Measurements from ENCODE around the gene AGBL1.

The AGBL1 gene

DNA sequence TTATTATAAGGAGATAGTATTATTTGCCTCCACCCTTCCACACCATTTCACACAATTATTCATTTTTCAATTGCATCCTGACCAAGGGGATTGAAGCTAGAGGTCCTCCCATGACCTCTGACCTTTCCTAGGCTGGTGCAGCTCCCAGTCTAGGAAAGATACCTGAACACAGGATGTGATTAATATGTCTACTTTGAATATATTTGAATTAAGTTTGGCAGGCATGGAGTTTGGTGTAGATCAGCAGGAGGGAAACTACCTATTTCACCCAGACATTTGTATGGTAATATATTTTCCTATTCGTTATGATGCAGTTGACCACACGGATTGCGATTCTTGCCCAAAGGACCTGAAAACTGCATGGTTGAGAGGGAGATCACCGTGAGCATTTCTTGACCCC lies 596.3 kb downstream of the AGBL1 start:
- no peaks in the 10 kb centered on the region for H3K4me1 ChIP-seq (ENCODE audit: insufficient read depth, poor library complexity, severe bottlenecking)
- no peak overlapping the region for H3K27ac ChIP-seq (ENCODE audit: poor library complexity, severe bottlenecking)
- no peaks in the 10 kb centered on the region for H3K9me3 ChIP-seq (ENCODE audit: severe bottlenecking)
- DNase-seq (ENCODE audit: low spot score) = no peak
- peaks cover 2% of the 10 kb centered on the region for H3K27me3 ChIP-seq (ENCODE audit: insufficient read depth, poor library complexity, severe bottlenecking)
- no peak overlapping the region for H3K4me3 ChIP-seq (ENCODE audit: severe bottlenecking)
- no peaks in the 10 kb centered on the region for H3K36me3 ChIP-seq (ENCODE audit: low read depth)
- no peak for ATAC-seq (ENCODE audit: low read depth)
- TF ChIP-seq, protein P1, sequence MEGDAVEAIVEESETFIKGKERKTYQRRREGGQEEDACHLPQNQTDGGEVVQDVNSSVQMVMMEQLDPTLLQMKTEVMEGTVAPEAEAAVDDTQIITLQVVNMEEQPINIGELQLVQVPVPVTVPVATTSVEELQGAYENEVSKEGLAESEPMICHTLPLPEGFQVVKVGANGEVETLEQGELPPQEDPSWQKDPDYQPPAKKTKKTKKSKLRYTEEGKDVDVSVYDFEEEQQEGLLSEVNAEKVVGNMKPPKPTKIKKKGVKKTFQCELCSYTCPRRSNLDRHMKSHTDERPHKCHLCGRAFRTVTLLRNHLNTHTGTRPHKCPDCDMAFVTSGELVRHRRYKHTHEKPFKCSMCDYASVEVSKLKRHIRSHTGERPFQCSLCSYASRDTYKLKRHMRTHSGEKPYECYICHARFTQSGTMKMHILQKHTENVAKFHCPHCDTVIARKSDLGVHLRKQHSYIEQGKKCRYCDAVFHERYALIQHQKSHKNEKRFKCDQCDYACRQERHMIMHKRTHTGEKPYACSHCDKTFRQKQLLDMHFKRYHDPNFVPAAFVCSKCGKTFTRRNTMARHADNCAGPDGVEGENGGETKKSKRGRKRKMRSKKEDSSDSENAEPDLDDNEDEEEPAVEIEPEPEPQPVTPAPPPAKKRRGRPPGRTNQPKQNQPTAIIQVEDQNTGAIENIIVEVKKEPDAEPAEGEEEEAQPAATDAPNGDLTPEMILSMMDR (IDR thresholded peaks at IDR 0.05; ENCODE audit: poor library complexity, severe bottlenecking) = no peak

DNA sequence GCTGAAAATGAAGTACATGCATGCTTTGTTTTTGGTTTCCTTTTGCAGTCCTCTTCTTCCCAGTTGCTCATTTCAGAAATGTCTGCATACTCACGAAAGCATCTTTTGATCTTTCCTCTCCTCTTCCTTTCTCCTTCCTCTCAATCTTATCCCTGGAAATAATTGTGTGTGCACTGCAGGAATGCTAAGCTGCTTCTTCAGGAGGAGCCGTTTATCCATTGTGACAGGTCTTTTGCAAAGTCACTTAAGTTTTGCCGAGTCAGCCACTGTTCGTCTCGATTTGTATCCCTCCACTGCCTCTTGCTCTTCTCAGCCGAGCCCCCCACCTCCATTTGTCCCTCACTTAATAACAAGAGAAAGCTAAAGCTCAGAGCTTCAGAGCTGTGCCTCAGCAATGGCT lies 597.6 kb downstream of the AGBL1 start:
- no peaks in the 10 kb centered on the region for H3K36me3 ChIP-seq (ENCODE audit: low read depth)
- ATAC-seq (ENCODE audit: low read depth) = no peak
- H3K9me3 ChIP-seq (ENCODE audit: severe bottlenecking) = no peaks in the 10 kb centered on the region
- no peak overlapping the region for H3K4me3 ChIP-seq (ENCODE audit: severe bottlenecking)
- H3K27me3 ChIP-seq (ENCODE audit: insufficient read depth, poor library complexity, severe bottlenecking) = peaks cover 6% of the 10 kb centered on the region
- DNase-seq (ENCODE audit: low spot score) = no peak
- TF ChIP-seq, protein P1 (IDR thresholded peaks at IDR 0.05; ENCODE audit: poor library complexity, severe bottlenecking) = no peak
- H3K27ac ChIP-seq (ENCODE audit: poor library complexity, severe bottlenecking) = no peak overlapping the region
- no peaks in the 10 kb centered on the region for H3K4me1 ChIP-seq (ENCODE audit: insufficient read depth, poor library complexity, severe bottlenecking)

DNA sequence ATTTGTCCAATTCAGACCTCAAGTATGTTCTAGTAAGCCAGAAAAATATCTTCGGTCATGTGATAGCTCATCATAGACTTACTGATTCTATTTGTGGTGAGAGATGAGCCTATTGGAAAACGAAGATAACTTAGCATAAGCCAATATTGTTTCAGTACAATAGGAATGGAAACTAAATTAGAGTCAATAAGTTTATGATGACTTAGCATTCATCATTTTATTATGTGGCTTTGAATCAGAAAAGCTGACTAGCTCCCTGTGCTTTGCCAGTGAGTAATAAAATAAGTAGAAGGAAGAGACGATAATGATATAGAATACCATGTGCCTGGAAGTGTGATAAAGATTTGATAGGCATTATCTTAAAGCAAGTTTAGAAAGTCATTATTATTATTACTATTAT lies 605.6 kb downstream of the AGBL1 start:
- no peaks in the 10 kb centered on the region for H3K4me1 ChIP-seq (ENCODE audit: insufficient read depth, poor library complexity, severe bottlenecking)
- H3K36me3 ChIP-seq (ENCODE audit: low read depth) = no peaks in the 10 kb centered on the region
- H3K27ac ChIP-seq (ENCODE audit: poor library complexity, severe bottlenecking) = no peak overlapping the region
- H3K4me3 ChIP-seq (ENCODE audit: severe bottlenecking) = no peak overlapping the region
- no peak for ATAC-seq (ENCODE audit: low read depth)
- TF ChIP-seq, protein P1 (IDR thresholded peaks at IDR 0.05; ENCODE audit: poor library complexity, severe bottlenecking) = no peak
- no peaks in the 10 kb centered on the region for H3K9me3 ChIP-seq (ENCODE audit: severe bottlenecking)
- H3K27me3 ChIP-seq (ENCODE audit: insufficient read depth, poor library complexity, severe bottlenecking) = peaks cover 14% of the 10 kb centered on the region
- no peak for DNase-seq (ENCODE audit: low spot score)

DNA sequence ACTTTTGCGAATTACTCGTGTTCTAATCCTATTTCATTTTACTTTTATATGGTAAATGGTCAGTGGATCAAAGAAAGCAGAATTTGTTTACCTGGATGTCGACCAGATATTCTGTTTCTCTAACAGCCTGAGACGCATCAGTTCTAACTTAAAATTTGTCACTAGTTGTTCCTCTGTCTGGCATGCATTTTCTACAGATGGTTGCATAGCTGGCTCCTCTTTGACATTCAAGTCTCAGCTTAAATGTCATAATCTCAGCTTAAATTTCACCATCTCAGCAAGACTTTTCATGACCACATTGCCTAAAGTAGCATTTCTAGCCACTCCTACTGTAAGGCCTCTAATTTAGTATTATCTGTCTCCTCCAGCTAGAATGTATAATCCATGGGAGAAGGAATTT lies 609.3 kb downstream of the AGBL1 start:
- DNase-seq (ENCODE audit: low spot score) = no peak
- no peaks in the 10 kb centered on the region for H3K4me1 ChIP-seq (ENCODE audit: insufficient read depth, poor library complexity, severe bottlenecking)
- TF ChIP-seq, protein P1 (IDR thresholded peaks at IDR 0.05; ENCODE audit: poor library complexity, severe bottlenecking) = no peak
- H3K27me3 ChIP-seq (ENCODE audit: insufficient read depth, poor library complexity, severe bottlenecking) = no peaks in the 10 kb centered on the region
- H3K36me3 ChIP-seq (ENCODE audit: low read depth) = no peaks in the 10 kb centered on the region
- no peaks in the 10 kb centered on the region for H3K9me3 ChIP-seq (ENCODE audit: severe bottlenecking)
- H3K27ac ChIP-seq (ENCODE audit: poor library complexity, severe bottlenecking) = no peak overlapping the region
- no peak for ATAC-seq (ENCODE audit: low read depth)
- H3K4me3 ChIP-seq (ENCODE audit: severe bottlenecking) = no peak overlapping the region

DNA sequence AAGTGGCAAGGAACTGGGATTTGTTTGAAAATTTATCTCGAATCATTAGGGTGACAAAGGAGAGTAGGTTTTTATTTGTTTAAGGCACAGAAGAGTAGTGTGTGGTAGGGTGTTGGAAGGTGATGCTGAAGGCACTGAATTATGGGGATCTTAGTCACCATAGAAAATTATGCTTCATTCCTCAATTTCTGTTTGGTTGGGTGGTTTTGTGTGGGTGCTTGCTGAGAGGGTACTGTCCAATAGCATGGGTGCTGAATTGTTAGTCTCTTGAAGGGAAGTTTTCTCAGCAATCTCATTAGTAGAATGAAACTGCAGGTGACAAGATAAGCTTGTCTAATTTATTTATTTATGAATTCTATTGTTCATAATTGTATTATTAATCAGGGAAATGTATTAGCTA lies 610.9 kb downstream of the AGBL1 start:
- TF ChIP-seq, protein P1 (IDR thresholded peaks at IDR 0.05; ENCODE audit: poor library complexity, severe bottlenecking) = no peak
- no peak for DNase-seq (ENCODE audit: low spot score)
- H3K27ac ChIP-seq (ENCODE audit: poor library complexity, severe bottlenecking) = no peak overlapping the region
- ATAC-seq (ENCODE audit: low read depth) = no peak
- no peak overlapping the region for H3K4me3 ChIP-seq (ENCODE audit: severe bottlenecking)
- no peaks in the 10 kb centered on the region for H3K4me1 ChIP-seq (ENCODE audit: insufficient read depth, poor library complexity, severe bottlenecking)
- no peaks in the 10 kb centered on the region for H3K36me3 ChIP-seq (ENCODE audit: low read depth)
- H3K9me3 ChIP-seq (ENCODE audit: severe bottlenecking) = no peaks in the 10 kb centered on the region
- peaks cover 5% of the 10 kb centered on the region for H3K27me3 ChIP-seq (ENCODE audit: insufficient read depth, poor library complexity, severe bottlenecking)
